Neural cell (in vitro differentiated cells): Measurements from ENCODE around the gene RYR2. TPM values are rescaled to one million over a fixed set of nuclear protein-coding genes. Genes with fewer than 3 reads are reported as not detected.

Source experiments
- H2AFZ ChIP-seq: fragments of 200-600, 300-800 bp; sonication (generic), shearing (Covaris generic); 2 replicates; pipeline ENCODE4 v1.6.0; 2014; ENCODE audit warnings: low read depth, mild to moderate bottlenecking, antibody characterized with exemption, low read length, moderate library complexity
- H3F3A ChIP-seq: fragments of 200-600 bp; shearing (Covaris generic); 2 replicates; pipeline ENCODE4 v1.6.1; 2016; ENCODE audit warnings: mild to moderate bottlenecking, moderate library complexity, mixed read lengths, antibody characterized with exemption, low read length; ENCODE audit not compliant: insufficient read depth, poor library complexity, severe bottlenecking
- H3K27ac ChIP-seq: fragments of 200-600, 300-800 bp; sonication (generic), shearing (Covaris generic); 2 replicates; pipeline ENCODE4 v1.5.1; 2014; ENCODE audit warnings: mild to moderate bottlenecking, low read length, moderate library complexity
- H3K27me3 ChIP-seq: fragments of 300-800, 200-600 bp; sonication (generic), shearing (Covaris generic); 2 replicates; pipeline ENCODE4 v1.6.0; 2014; ENCODE audit warnings: mild to moderate bottlenecking, low read depth, low read length, moderate library complexity; ENCODE audit not compliant: insufficient read depth
- H3K36me3 ChIP-seq: fragments of 300-800, 200-600 bp; sonication (generic), shearing (Covaris generic); 2 replicates; pipeline ENCODE4 v1.5.1; 2014; ENCODE audit warnings: mild to moderate bottlenecking, antibody characterized with exemption, low read length, moderate library complexity; ENCODE audit not compliant: insufficient read depth
- H3K4me2 ChIP-seq: fragments of 300-800, 200-600 bp; sonication (generic), shearing (Covaris generic); 2 replicates; pipeline ENCODE4 v1.6.0; 2014; ENCODE audit warnings: mild to moderate bottlenecking, low read length
- H3K4me3 ChIP-seq: fragments of 300-800, 200-600 bp; sonication (generic), shearing (Covaris generic); 2 replicates; pipeline ENCODE4 v1.5.1; 2014; ENCODE audit warnings: mild to moderate bottlenecking, low read length, moderate library complexity
- H3K79me2 ChIP-seq: fragments of 200-600 bp; shearing (Covaris generic); replicated peaks from 2 replicates; pipeline ENCODE4 v1.6.0; 2014; ENCODE audit warnings: mild to moderate bottlenecking, low read length, moderate library complexity; ENCODE audit not compliant: insufficient read depth
- H3K9ac ChIP-seq: fragments of 300-800, 200-600 bp; sonication (generic), shearing (Covaris generic); 2 replicates; pipeline ENCODE4 v1.6.1; 2016; ENCODE audit warnings: mild to moderate bottlenecking, low read length, mixed read lengths
- H3K9me2 ChIP-seq: fragments of 200-600 bp; shearing (Covaris generic); 2 replicates; pipeline ENCODE4 v1.6.1; 2016; ENCODE audit warnings: mild to moderate bottlenecking, low read length, mixed read lengths; ENCODE audit not compliant: insufficient read depth
- H3K9me3 ChIP-seq: fragments of 200-600, 300-800 bp; sonication (generic), shearing (Covaris generic); 2 replicates; pipeline ENCODE4 v1.6.1; 2016; ENCODE audit warnings: mild to moderate bottlenecking, mixed run types, low read length, moderate library complexity, mixed read lengths
- H4K20me1 ChIP-seq: fragments of 200-600 bp; shearing (Covaris generic); 2 replicates; pipeline ENCODE4 v1.6.1; 2016; ENCODE audit warnings: mild to moderate bottlenecking, mixed run types; ENCODE audit not compliant: insufficient read depth
- EP300 ChIP-seq: fragments of 450-650 bp; conservative IDR thresholded peaks from 2 replicates; pipeline ENCODE4 v1.6.1; 2014; ENCODE audit warnings: antibody characterized with exemption, mild to moderate bottlenecking, moderate library complexity; ENCODE audit not compliant: poor library complexity, severe bottlenecking
- EZH2 ChIP-seq: fragments of 200-600, 300-800 bp; shearing (Covaris generic), sonication (generic); IDR thresholded peaks from 2 replicates; pipeline ENCODE4 v1.6.1; 2014; ENCODE audit warnings: antibody characterized with exemption, low read length, borderline replicate concordance, mild to moderate bottlenecking; ENCODE audit not compliant: insufficient read depth, poor library complexity, severe bottlenecking
- MXI1 ChIP-seq: fragments of 450-650 bp; conservative IDR thresholded peaks from 2 replicates; pipeline ENCODE4 v1.6.1; 2014; ENCODE audit warnings: antibody characterized with exemption, mild to moderate bottlenecking; ENCODE audit not compliant: poor library complexity, severe bottlenecking
- POLR2AphosphoS5 ChIP-seq: IDR thresholded peaks from 2 replicates; pipeline ENCODE4 v1.6.1; 2012
- RAD21 ChIP-seq: fragments of 450-650 bp; conservative IDR thresholded peaks from 2 replicates; pipeline ENCODE4 v1.6.1; 2014; ENCODE audit warnings: antibody characterized with exemption, mild to moderate bottlenecking, moderate library complexity
- SMC3 ChIP-seq: fragments of 450-650 bp; conservative IDR thresholded peaks from 2 replicates; pipeline ENCODE4 v1.6.1; 2014; ENCODE audit warnings: antibody characterized with exemption, mild to moderate bottlenecking, moderate library complexity; ENCODE audit not compliant: poor library complexity
- TAF1 ChIP-seq: IDR thresholded peaks from 2 replicates; pipeline ENCODE4 v1.6.1; 2012; ENCODE audit warnings: low read depth
- polyA plus RNA-seq: library from polyadenylated mRNA; depleted of rRNA; stranded (reverse); fragments of >200 nt; gene quantifications from 2 replicates; pipeline ENCODE4 v1.2.3, GENCODE V29; 2014
- TF ChIP-seq, protein P1 (sequence below): IDR thresholded peaks from 2 replicates; pipeline ENCODE4 v1.6.1; 2012; ENCODE audit warnings: borderline replicate concordance
- TF ChIP-seq, protein P2 (sequence below): fragments of 450-650 bp; IDR thresholded peaks from 2 replicates; pipeline ENCODE4 v1.5.1; 2014; ENCODE audit warnings: antibody characterized with exemption, mild to moderate bottlenecking, moderate library complexity; ENCODE audit not compliant: poor library complexity, severe bottlenecking

Gene RYR2
- polyA plus RNA-seq, 1 donor from 2014 or later, result 3.8 TPM

DNA sequence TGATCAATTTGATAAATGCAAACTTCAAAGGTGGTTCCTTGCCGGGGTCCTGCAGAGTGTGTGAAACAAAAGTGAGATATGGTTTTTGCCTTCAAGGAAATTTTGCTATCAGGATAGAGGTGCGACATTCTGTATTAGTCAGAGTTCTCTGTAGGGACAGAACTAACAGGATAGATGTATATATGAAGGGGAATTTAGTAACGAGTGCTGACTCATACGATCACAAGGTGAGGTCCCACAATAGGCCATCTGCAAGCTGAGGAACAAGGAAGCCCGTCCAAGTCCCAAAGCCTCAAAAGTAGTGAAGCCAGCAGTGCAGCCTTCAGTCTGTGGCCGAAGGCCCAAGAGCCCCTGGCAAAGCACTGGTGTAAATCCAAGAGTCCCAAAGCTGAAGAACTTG is 157.0 kb downstream of the RYR2 start:
- no peak overlapping the region for H2AFZ ChIP-seq
- no peaks in the 10 kb centered on the region for H3K9me2 ChIP-seq
- no peak overlapping the region for H3K9ac ChIP-seq
- no peaks in the 10 kb centered on the region for H3K9me3 ChIP-seq
- no peak overlapping the region for H3K4me2 ChIP-seq
- no peaks in the 10 kb centered on the region for H4K20me1 ChIP-seq
- no peaks in the 10 kb centered on the region for H3K27me3 ChIP-seq
- no peak overlapping the region for H3K4me3 ChIP-seq
- TF ChIP-seq SMC3 (no peak), EP300 (no peak), TAF1 (no peak), RAD21 (no peak), MXI1 (no peak), EZH2 (no peak), POLR2AphosphoS5 (no peak)
- TF ChIP-seq, protein P1, sequence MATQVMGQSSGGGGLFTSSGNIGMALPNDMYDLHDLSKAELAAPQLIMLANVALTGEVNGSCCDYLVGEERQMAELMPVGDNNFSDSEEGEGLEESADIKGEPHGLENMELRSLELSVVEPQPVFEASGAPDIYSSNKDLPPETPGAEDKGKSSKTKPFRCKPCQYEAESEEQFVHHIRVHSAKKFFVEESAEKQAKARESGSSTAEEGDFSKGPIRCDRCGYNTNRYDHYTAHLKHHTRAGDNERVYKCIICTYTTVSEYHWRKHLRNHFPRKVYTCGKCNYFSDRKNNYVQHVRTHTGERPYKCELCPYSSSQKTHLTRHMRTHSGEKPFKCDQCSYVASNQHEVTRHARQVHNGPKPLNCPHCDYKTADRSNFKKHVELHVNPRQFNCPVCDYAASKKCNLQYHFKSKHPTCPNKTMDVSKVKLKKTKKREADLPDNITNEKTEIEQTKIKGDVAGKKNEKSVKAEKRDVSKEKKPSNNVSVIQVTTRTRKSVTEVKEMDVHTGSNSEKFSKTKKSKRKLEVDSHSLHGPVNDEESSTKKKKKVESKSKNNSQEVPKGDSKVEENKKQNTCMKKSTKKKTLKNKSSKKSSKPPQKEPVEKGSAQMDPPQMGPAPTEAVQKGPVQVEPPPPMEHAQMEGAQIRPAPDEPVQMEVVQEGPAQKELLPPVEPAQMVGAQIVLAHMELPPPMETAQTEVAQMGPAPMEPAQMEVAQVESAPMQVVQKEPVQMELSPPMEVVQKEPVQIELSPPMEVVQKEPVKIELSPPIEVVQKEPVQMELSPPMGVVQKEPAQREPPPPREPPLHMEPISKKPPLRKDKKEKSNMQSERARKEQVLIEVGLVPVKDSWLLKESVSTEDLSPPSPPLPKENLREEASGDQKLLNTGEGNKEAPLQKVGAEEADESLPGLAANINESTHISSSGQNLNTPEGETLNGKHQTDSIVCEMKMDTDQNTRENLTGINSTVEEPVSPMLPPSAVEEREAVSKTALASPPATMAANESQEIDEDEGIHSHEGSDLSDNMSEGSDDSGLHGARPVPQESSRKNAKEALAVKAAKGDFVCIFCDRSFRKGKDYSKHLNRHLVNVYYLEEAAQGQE, result no peak
- TF ChIP-seq, protein P2, sequence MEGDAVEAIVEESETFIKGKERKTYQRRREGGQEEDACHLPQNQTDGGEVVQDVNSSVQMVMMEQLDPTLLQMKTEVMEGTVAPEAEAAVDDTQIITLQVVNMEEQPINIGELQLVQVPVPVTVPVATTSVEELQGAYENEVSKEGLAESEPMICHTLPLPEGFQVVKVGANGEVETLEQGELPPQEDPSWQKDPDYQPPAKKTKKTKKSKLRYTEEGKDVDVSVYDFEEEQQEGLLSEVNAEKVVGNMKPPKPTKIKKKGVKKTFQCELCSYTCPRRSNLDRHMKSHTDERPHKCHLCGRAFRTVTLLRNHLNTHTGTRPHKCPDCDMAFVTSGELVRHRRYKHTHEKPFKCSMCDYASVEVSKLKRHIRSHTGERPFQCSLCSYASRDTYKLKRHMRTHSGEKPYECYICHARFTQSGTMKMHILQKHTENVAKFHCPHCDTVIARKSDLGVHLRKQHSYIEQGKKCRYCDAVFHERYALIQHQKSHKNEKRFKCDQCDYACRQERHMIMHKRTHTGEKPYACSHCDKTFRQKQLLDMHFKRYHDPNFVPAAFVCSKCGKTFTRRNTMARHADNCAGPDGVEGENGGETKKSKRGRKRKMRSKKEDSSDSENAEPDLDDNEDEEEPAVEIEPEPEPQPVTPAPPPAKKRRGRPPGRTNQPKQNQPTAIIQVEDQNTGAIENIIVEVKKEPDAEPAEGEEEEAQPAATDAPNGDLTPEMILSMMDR, result no peak
- H3K79me2 ChIP-seq, result no peaks in the 10 kb centered on the region
- H3K27ac ChIP-seq, result no peak overlapping the region
- no peaks in the 10 kb centered on the region for H3K36me3 ChIP-seq
- H3F3A ChIP-seq, result no peaks in the 10 kb centered on the region

DNA sequence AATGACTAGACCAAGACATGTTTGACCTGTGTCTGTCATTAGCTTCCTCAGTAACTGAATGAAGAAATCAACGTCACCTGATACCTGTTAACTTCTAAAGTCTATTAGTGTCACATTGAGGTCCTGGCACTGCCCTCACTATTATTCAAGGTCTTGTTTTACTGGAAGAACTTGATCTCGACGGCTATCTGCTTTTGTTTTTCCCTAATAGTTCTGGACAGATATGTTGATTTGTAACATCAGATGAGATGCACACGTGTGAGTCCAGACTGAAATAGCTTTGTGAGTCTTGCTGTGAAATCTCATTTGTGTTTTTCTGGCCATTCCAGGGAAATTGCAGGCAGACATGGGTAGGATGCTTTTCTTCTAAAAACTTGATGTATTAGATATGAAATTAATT is 159.2 kb downstream of the RYR2 start:
- Histone ChIP-seq H3K4me2 (no peak overlapping the region), H3K36me3 (no peaks in the 10 kb centered on the region), H3K27me3 (no peaks in the 10 kb centered on the region), H3K9ac (no peak overlapping the region), H4K20me1 (no peaks in the 10 kb centered on the region), H3K27ac (no peak overlapping the region), H3K9me2 (no peaks in the 10 kb centered on the region), H2AFZ (no peak overlapping the region), H3K9me3 (no peaks in the 10 kb centered on the region), H3K79me2 (no peaks in the 10 kb centered on the region), H3F3A (no peaks in the 10 kb centered on the region), H3K4me3 (no peak overlapping the region)
- TF ChIP-seq POLR2AphosphoS5 (no peak), SMC3 (no peak), TAF1 (no peak), MXI1 (no peak), EP300 (no peak), EZH2 (no peak), RAD21 (no peak)
- TF ChIP-seq, protein P1, result no peak
- TF ChIP-seq, protein P2, result no peak
